H9 (cell line): ENCODE data around the gene TCF20. TPM values are rescaled to one million over a fixed set of nuclear protein-coding genes. Genes with fewer than 3 reads are reported as not detected.

Experiments used
- DNase-seq: peaks from one replicate; pipeline ENCODE4 v3.0.0-alpha.2; 2017
- H2AFZ ChIP-seq: one replicate; pipeline ENCODE4 v1.6.1; 2013; ENCODE audit warnings: mild to moderate bottlenecking, low read length, control low read depth, moderate library complexity
- H2AK5ac ChIP-seq: 2 replicates; pipeline ENCODE4 v1.6.1; 2013; ENCODE audit warnings: low read length, control low read depth, mixed read lengths; ENCODE audit not compliant: insufficient read length
- H2BK120ac ChIP-seq: one replicate; pipeline ENCODE4 v1.6.1; 2013; ENCODE audit warnings: low read depth, mild to moderate bottlenecking, low read length, control low read depth, inconsistent platforms; ENCODE audit not compliant: poor library complexity, severe bottlenecking
- H2BK12ac ChIP-seq: 2 replicates; pipeline ENCODE4 v1.6.1; 2013; ENCODE audit warnings: low read length, control low read depth, mixed read lengths, low read depth; ENCODE audit not compliant: insufficient read length
- H2BK15ac ChIP-seq: 2 replicates; pipeline ENCODE4 v1.6.1; 2013; ENCODE audit warnings: low read depth, low read length, control low read depth
- H2BK20ac ChIP-seq: one replicate; pipeline ENCODE4 v1.6.1; 2013; ENCODE audit warnings: low read depth, mild to moderate bottlenecking, low read length, control low read depth, inconsistent platforms; ENCODE audit not compliant: poor library complexity, severe bottlenecking
- H2BK5ac ChIP-seq: 2 replicates; pipeline ENCODE4 v1.6.1; 2013; ENCODE audit warnings: low read length, control low read depth, mixed read lengths; ENCODE audit not compliant: insufficient read length
- H3K14ac ChIP-seq: 2 replicates; pipeline ENCODE4 v1.6.1; 2013; ENCODE audit warnings: low read length, control low read depth; ENCODE audit not compliant: insufficient read depth
- H3K18ac ChIP-seq: 2 replicates; pipeline ENCODE4 v1.6.1; 2013; ENCODE audit warnings: low read depth, mild to moderate bottlenecking, mixed read lengths, low read length, control low read depth; ENCODE audit not compliant: insufficient read length
- H3K23ac ChIP-seq: 2 replicates; pipeline ENCODE4 v1.6.1; 2013; ENCODE audit warnings: low read length, control low read depth, mixed read lengths, low read depth; ENCODE audit not compliant: insufficient read length
- H3K23me2 ChIP-seq: 2 replicates; pipeline ENCODE4 v1.6.1; 2013; ENCODE audit warnings: low read depth, mild to moderate bottlenecking, mixed read lengths, low read length, control low read depth; ENCODE audit not compliant: insufficient read length, poor library complexity, severe bottlenecking
- H3K27ac ChIP-seq: 2 replicates; pipeline ENCODE4 v1.5.1; 2013; ENCODE audit warnings: low read length, control low read depth, mixed read lengths, low read depth; ENCODE audit not compliant: insufficient read length
- H3K27me3 ChIP-seq: 2 replicates; pipeline ENCODE4 v1.6.1; 2013; ENCODE audit warnings: low read length, control low read depth, inconsistent platforms; ENCODE audit not compliant: insufficient read depth
- H3K4ac ChIP-seq: 2 replicates; pipeline ENCODE4 v1.6.1; 2013; ENCODE audit warnings: low read depth, mild to moderate bottlenecking, control low read depth, inconsistent platforms, low read length, moderate library complexity
- H3K4me1 ChIP-seq: 2 replicates; pipeline ENCODE4 v1.6.1; 2013; ENCODE audit warnings: low read length, control low read depth, inconsistent platforms; ENCODE audit not compliant: insufficient read depth
- H3K4me2 ChIP-seq: 2 replicates; pipeline ENCODE4 v1.6.1; 2013; ENCODE audit warnings: low read length, control low read depth, mixed read lengths; ENCODE audit not compliant: insufficient read length, insufficient read depth
- H3K56ac ChIP-seq: 2 replicates; pipeline ENCODE4 v1.6.1; 2013; ENCODE audit warnings: low read depth, mild to moderate bottlenecking, mixed read lengths, low read length, control low read depth; ENCODE audit not compliant: insufficient read length
- H3K79me1 ChIP-seq: 2 replicates; pipeline ENCODE4 v1.6.1; 2013; ENCODE audit warnings: low read depth, mild to moderate bottlenecking, moderate library complexity, low read length, control low read depth, inconsistent platforms; ENCODE audit not compliant: insufficient read depth, poor library complexity, severe bottlenecking
- H3K79me2 ChIP-seq: 2 replicates; pipeline ENCODE4 v1.6.1; 2013; ENCODE audit warnings: low read length, control low read depth, inconsistent platforms; ENCODE audit not compliant: insufficient read depth
- H3K9ac ChIP-seq: 2 replicates; pipeline ENCODE4 v1.6.1; 2013; ENCODE audit warnings: low read length, control low read depth, mixed read lengths; ENCODE audit not compliant: insufficient read length; ENCODE audit errors: extremely low read depth
- H3K9me3 ChIP-seq: one replicate; pipeline ENCODE4 v1.6.1; 2013; ENCODE audit warnings: low read depth, low read length, inconsistent platforms; ENCODE audit not compliant: control insufficient read depth
- H3T11ph ChIP-seq: one replicate; pipeline ENCODE4 v1.6.1; 2013; ENCODE audit warnings: mild to moderate bottlenecking, low read length, control low read depth, inconsistent platforms
- H4K20me1 ChIP-seq: one replicate; pipeline ENCODE4 v1.6.1; 2013; ENCODE audit not compliant: control insufficient read depth, insufficient read length, insufficient read depth
- H4K5ac ChIP-seq: 2 replicates; pipeline ENCODE4 v1.6.1; 2013; ENCODE audit warnings: low read depth, mild to moderate bottlenecking, mixed read lengths, low read length, control low read depth; ENCODE audit not compliant: insufficient read length
- H4K8ac ChIP-seq: replicated peaks from 2 replicates; pipeline ENCODE4 v1.6.1; 2013; ENCODE audit warnings: low read length, control low read depth, mixed read lengths, low read depth; ENCODE audit not compliant: insufficient read length
- H4K91ac ChIP-seq: 2 replicates; pipeline ENCODE4 v1.6.1; 2013; ENCODE audit warnings: low read depth, mild to moderate bottlenecking, moderate library complexity, mixed read lengths, low read length, control low read depth; ENCODE audit not compliant: insufficient read length
- H3K27ac Mint-ChIP-seq, 3 experiments: 2 replicates in 2 of 3; 3 replicates in 1 of 3; pipeline ENCODE4 v1.8.0; 2020 to 2021; ENCODE audit warnings: mixed read lengths in 3 of 3, mild to moderate bottlenecking in 1 of 3, moderate library complexity in 1 of 3
- H3K27me3 Mint-ChIP-seq: 2 replicates; pipeline ENCODE4 v1.8.0; 2021; ENCODE audit warnings: low read depth, mild to moderate bottlenecking, moderate library complexity, mixed read lengths
- H3K36me3 Mint-ChIP-seq, 3 experiments: 2 replicates in 2 of 3; 3 replicates in 1 of 3; pipeline ENCODE4 v1.8.0; 2020 to 2021; ENCODE audit warnings: low read depth in 3 of 3, mixed read lengths in 3 of 3; ENCODE audit not compliant: insufficient read depth in 1 of 3
- H3K4me1 Mint-ChIP-seq, 2 experiments: 2 replicates each; pipeline ENCODE4 v1.8.0; 2020; ENCODE audit warnings: mixed read lengths in 2 of 2
- H3K4me3 Mint-ChIP-seq, 2 experiments: 2 replicates in 1 of 2; 3 replicates in 1 of 2; pipeline ENCODE4 v1.8.0; 2020 to 2021; ENCODE audit warnings: mild to moderate bottlenecking in 2 of 2, mixed read lengths in 2 of 2, moderate library complexity in 1 of 2
- H3K9me3 Mint-ChIP-seq, 2 experiments: 2 replicates in 1 of 2; 3 replicates in 1 of 2; pipeline ENCODE4 v1.8.0; 2020; ENCODE audit warnings: mild to moderate bottlenecking in 2 of 2, mixed read lengths in 2 of 2, moderate library complexity in 1 of 2
- WGBS: extraction: QIAGEN DNeasy Blood & Tissue Kit; methylation state at CpG from one replicate; pipeline ENCODE4 v1.1.7; 2013; ENCODE audit warnings: missing lambda C conversion rate, low lambda C conversion rate, mixed read lengths; ENCODE audit not compliant: insufficient read length; ENCODE audit errors: extremely low coverage; 5-methylcytosine and 5-hydroxymethylcytosine counted together
- total RNA-seq: library from RNA; stranded (reverse); gene quantifications from 2 replicates; pipeline ENCODE4 v1.2.1, GENCODE V29; 2021
- TF ChIP-seq, protein P1 (sequence below): fragments of 200-600 bp; sonication (generic); conservative IDR thresholded peaks from 3 replicates; pipeline ENCODE4 v1.8.0; 2021; ENCODE audit warnings: antibody characterized with exemption, mild to moderate bottlenecking

TCF20 gene
- total RNA-seq, 1 experiment from 2014 or later: 75.6 TPM

DNA sequence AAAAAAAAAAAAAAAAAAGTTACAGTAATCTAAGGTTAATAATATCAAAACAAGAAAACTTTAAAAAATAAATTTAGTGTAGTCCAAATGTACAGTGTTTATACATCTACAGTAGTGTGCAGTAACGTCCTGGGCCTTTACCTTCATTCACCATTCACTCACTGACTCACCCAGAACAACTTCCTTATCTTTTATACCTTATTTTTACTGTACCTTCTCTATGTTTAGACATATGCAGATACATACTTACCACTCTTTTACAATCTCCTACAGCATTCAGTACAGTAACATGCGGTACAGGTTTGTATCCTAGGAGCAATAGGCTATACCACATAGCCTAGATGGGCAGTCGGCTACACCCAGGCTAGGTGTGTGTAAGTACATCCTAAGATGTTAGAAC is 38.5 kb downstream of the TCF20 start:
- Histone ChIP-seq H3K23me2 (no peaks in the 10 kb centered on the region), H2BK20ac (no peak overlapping the region), H2BK15ac (no peak overlapping the region), H3K56ac (no peak overlapping the region), H4K5ac (no peak overlapping the region), H2BK120ac (no peak overlapping the region), H3K79me1 (peaks cover 6% of the 10 kb centered on the region), H2BK12ac (no peak overlapping the region), H3K79me2 (peaks cover 19% of the 10 kb centered on the region; the same call in 1 of the 2 replicates), H2BK5ac (no peak overlapping the region), H3K9ac (no peak overlapping the region), H3K18ac (no peak overlapping the region), H3K9me3 (no peaks in the 10 kb centered on the region), H2AK5ac (no peak overlapping the region), H4K8ac (no peak overlapping the region), H3K4me2 (no peak overlapping the region), H3K4me1 (no peaks in the 10 kb centered on the region), H3K27me3 (no peaks in the 10 kb centered on the region), H3K27ac (no peak overlapping the region), H3T11ph (no peak overlapping the region), H3K23ac (no peak overlapping the region), H4K91ac (no peak overlapping the region), H4K20me1 (no peaks in the 10 kb centered on the region), H3K4ac (no peak overlapping the region), H3K14ac (no peak overlapping the region), H2AFZ (no peak overlapping the region)
- H3K4me1 Mint-ChIP-seq: peaks cover 31 to 34% of the 10 kb centered on the region in 2 experiments
- DNase-seq: no peak
- no peak overlapping the region for H3K4me3 Mint-ChIP-seq
- no CpG with 5 or more reads among the region's 3 CpGs for WGBS
- peaks cover 0 to 3% of the 10 kb centered on the region in 2 experiments; a peak in 2 of 5 replicates for H3K9me3 Mint-ChIP-seq
- no peak overlapping the region for H3K27ac Mint-ChIP-seq
- no peaks in the 10 kb centered on the region for H3K27me3 Mint-ChIP-seq
- TF ChIP-seq, protein P1, sequence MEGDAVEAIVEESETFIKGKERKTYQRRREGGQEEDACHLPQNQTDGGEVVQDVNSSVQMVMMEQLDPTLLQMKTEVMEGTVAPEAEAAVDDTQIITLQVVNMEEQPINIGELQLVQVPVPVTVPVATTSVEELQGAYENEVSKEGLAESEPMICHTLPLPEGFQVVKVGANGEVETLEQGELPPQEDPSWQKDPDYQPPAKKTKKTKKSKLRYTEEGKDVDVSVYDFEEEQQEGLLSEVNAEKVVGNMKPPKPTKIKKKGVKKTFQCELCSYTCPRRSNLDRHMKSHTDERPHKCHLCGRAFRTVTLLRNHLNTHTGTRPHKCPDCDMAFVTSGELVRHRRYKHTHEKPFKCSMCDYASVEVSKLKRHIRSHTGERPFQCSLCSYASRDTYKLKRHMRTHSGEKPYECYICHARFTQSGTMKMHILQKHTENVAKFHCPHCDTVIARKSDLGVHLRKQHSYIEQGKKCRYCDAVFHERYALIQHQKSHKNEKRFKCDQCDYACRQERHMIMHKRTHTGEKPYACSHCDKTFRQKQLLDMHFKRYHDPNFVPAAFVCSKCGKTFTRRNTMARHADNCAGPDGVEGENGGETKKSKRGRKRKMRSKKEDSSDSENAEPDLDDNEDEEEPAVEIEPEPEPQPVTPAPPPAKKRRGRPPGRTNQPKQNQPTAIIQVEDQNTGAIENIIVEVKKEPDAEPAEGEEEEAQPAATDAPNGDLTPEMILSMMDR: no peak
- H3K36me3 Mint-ChIP-seq: peaks cover 0 to 6% (median 5%) of the 10 kb centered on the region in 3 experiments; a peak in 5 of 7 replicates
